ENCODE measurements around the gene RUSC2. TPM values are rescaled to one million over a fixed set of nuclear protein-coding genes. Genes with fewer than 3 reads are reported as not detected.
"Not testable (repeated sequence)": the region's sequence is repeated elsewhere in the genome, so short reads cannot be mapped to it uniquely, and the experiment has no call there.

Gene RUSC2, protein sequence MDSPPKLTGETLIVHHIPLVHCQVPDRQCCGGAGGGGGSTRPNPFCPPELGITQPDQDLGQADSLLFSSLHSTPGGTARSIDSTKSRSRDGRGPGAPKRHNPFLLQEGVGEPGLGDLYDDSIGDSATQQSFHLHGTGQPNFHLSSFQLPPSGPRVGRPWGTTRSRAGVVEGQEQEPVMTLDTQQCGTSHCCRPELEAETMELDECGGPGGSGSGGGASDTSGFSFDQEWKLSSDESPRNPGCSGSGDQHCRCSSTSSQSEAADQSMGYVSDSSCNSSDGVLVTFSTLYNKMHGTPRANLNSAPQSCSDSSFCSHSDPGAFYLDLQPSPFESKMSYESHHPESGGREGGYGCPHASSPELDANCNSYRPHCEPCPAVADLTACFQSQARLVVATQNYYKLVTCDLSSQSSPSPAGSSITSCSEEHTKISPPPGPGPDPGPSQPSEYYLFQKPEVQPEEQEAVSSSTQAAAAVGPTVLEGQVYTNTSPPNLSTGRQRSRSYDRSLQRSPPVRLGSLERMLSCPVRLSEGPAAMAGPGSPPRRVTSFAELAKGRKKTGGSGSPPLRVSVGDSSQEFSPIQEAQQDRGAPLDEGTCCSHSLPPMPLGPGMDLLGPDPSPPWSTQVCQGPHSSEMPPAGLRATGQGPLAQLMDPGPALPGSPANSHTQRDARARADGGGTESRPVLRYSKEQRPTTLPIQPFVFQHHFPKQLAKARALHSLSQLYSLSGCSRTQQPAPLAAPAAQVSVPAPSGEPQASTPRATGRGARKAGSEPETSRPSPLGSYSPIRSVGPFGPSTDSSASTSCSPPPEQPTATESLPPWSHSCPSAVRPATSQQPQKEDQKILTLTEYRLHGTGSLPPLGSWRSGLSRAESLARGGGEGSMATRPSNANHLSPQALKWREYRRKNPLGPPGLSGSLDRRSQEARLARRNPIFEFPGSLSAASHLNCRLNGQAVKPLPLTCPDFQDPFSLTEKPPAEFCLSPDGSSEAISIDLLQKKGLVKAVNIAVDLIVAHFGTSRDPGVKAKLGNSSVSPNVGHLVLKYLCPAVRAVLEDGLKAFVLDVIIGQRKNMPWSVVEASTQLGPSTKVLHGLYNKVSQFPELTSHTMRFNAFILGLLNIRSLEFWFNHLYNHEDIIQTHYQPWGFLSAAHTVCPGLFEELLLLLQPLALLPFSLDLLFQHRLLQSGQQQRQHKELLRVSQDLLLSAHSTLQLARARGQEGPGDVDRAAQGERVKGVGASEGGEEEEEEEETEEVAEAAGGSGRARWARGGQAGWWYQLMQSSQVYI (N-terminal part only)
- polyA plus RNA-seq (ENCODE audit: low read depth in 6 of 6): not detected

DNA sequence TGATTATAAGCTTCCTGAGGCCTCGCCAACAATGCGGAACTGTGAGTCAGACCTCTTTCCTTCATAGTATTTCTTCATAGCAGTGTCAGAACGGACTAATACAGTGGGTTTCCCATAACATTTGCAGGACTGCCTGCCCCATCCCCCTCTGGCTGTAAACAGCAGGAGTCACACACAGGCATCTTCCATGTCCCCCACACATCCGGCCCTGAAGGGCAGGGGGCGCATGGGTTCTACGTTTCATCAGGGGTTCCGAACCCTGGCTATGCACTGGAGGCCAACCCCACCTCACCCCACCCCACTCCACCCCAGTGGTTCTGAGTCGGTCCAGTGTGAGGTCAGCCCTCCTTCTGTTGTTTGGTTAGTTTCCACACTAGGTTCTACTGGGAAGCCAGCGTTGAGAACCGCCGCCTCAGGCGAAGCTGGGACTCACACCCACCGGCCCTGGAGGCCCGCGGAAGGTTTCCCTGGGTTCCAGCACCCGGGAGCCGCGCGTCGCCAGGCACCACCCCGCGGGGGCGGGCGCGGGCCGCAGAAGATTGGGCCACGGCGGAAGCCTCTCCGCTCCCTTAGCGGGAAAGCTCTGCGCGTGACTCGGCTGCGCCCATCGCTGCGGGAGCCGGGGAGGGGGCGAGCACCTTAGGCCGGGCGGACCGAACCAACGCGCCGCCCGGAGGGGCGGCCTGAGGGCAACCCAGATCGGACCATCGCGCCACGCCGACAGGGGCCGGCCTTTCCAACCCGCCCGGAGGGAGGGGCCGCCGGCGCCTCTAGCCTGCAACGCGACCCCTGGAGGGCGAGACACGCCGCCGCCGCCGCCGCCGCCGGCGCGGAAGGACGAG, at the start of gene RUSC2:
RUSC2 (plus strand) TSS at position 799 of the 842 bp plus-strand sequence. CDS start 56,411 bp downstream, outside the sequence.
- Mint-ChIP-seq H3K27ac (peak within 1 kb of the TSS in 2 of 6 donors; percentile 70 to 75), H3K27me3 (peaks cover 19 to 49% (median 27%) of the 10 kb centered on the region in 3 donors), H3K36me3 (no peaks in the 10 kb centered on the region), H3K4me3 (peak within 1 kb of the TSS; percentile 61 to 91 (median 86)), H3K4me1 (peaks cover 10 to 17% (median 12%) of the 10 kb centered on the region in 3 donors), H3K9me3 (peaks cover 0 to 4% (median 0%) of the 10 kb centered on the region in 7 donors)
- ATAC-seq (ENCODE audit: low read depth in 2 of 2) (peak; percentile 72 to 73), DNase-seq (peak; percentile 36)

DNA sequence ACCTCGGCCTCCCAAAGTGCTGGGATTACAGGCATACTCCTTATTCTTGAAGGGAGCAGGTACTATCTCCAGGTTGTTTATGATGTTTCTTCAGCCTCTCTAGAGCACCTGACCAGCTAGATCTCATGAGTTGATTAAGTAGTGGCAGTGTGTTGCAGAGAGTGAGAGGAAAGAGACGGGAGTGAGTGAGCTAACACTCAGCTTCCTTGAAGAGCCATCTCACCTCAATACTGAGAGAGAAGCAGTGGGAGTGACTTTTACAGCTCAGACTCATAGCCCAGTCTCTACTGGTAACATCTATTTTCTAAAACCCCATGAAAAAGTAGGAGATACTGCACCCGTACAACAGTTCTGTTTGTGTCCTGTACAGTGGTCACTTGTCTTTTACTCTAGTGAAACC, 43.9 kb upstream of the RUSC2 start:
- Mint-ChIP-seq H3K36me3 (no peaks in the 10 kb centered on the region), H3K9me3 (no peaks in the 10 kb centered on the region), H3K27me3 (peaks cover 17 to 46% (median 34%) of the 10 kb centered on the region in 3 donors), H3K4me3 (no peak overlapping the region), H3K27ac (no peak overlapping the region), H3K4me1 (no peaks in the 10 kb centered on the region)
- ATAC-seq (ENCODE audit: low read depth in 2 of 2): no peak
- DNase-seq: no peak

DNA sequence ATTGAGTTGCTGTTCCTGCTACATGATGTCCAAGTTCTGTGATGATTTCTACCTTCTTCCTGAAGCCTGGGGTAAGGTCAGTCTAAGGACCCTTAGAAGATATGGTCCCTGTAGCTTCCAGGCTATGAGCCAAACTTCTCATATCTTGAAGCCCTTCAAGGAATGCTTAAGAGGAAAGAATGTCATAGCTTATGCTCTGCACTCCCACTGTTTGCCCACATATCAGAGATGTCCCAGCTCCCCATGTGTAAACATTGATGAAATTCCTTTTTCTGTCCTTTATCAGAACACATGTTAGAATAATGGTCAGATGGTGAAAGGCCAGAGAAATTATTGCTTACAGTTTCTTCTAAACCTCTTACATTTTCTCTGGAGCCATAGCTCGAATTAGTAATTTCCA, 41.4 kb upstream of the RUSC2 start:
- peaks cover 5 to 13% (median 7%) of the 10 kb centered on the region in 7 donors for H3K9me3 Mint-ChIP-seq
- ATAC-seq (ENCODE audit: low read depth in 2 of 2) (no peak), DNase-seq (no peak)
- H3K4me3 Mint-ChIP-seq: no peak overlapping the region
- no peak overlapping the region for H3K27ac Mint-ChIP-seq
- H3K27me3 Mint-ChIP-seq: peaks cover 35 to 63% (median 40%) of the 10 kb centered on the region in 3 donors
- H3K4me1 Mint-ChIP-seq: no peaks in the 10 kb centered on the region
- H3K36me3 Mint-ChIP-seq: peaks cover 0 to 15% of the 10 kb centered on the region in 2 donors

DNA sequence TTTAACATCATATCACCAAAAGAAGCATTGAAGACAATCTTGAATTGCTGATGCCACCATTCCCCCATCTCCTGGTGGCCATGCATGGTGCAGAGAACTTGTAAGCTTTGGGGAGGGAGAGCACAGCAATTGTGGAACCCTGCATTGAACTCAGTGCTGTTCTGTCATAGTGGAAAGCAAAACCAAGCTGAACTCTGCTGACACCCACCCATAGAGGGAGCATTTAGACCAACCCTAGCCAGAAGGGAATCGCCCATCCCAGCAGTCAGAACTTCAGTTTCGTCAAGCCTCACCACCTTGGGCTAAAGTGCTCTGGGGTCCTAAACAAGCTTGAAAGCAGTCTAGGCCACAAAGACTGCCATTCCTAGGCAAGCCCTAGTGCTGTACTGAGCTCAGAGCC, 37.4 kb upstream of the RUSC2 start:
- Mint-ChIP-seq H3K4me3 (no peak overlapping the region), H3K36me3 (peaks cover 0 to 15% of the 10 kb centered on the region in 2 donors), H3K27ac (no peak overlapping the region), H3K9me3 (peaks cover 10 to 29% (median 20%) of the 10 kb centered on the region in 7 donors), H3K27me3 (peaks cover 37 to 47% (median 41%) of the 10 kb centered on the region in 3 donors), H3K4me1 (no peaks in the 10 kb centered on the region)
- DNase-seq: no peak
- ATAC-seq (ENCODE audit: low read depth in 2 of 2): no peak

DNA sequence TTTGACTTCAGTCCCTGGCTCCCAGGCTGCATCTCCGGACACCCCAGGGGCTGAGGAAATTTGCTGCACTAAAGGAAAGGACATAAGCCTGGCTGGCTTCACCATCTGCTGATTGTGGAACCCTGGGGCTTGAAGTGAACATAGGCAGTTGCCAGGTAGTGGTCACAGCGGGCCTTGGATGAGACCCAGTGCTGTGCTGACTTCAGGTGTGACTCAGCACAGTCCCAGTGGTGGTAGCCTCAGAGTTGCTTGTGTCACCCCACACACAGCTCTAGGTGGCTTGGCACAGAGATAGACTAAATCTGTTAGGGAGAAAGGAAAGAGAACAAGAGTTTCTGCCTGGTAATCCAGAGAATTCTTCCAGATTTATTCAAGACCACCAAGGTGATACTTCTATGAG, 36.1 kb upstream of the RUSC2 start:
- peaks cover 0 to 15% of the 10 kb centered on the region in 2 donors for H3K36me3 Mint-ChIP-seq
- H3K9me3 Mint-ChIP-seq: peaks cover 10 to 29% (median 20%) of the 10 kb centered on the region in 7 donors
- DNase-seq: no peak
- no peaks in the 10 kb centered on the region for H3K4me1 Mint-ChIP-seq
- no peak for ATAC-seq (ENCODE audit: low read depth in 2 of 2)
- H3K27me3 Mint-ChIP-seq: peaks cover 35 to 45% (median 44%) of the 10 kb centered on the region in 3 donors
- H3K27ac Mint-ChIP-seq: no peak overlapping the region
- H3K4me3 Mint-ChIP-seq: no peak overlapping the region

DNA sequence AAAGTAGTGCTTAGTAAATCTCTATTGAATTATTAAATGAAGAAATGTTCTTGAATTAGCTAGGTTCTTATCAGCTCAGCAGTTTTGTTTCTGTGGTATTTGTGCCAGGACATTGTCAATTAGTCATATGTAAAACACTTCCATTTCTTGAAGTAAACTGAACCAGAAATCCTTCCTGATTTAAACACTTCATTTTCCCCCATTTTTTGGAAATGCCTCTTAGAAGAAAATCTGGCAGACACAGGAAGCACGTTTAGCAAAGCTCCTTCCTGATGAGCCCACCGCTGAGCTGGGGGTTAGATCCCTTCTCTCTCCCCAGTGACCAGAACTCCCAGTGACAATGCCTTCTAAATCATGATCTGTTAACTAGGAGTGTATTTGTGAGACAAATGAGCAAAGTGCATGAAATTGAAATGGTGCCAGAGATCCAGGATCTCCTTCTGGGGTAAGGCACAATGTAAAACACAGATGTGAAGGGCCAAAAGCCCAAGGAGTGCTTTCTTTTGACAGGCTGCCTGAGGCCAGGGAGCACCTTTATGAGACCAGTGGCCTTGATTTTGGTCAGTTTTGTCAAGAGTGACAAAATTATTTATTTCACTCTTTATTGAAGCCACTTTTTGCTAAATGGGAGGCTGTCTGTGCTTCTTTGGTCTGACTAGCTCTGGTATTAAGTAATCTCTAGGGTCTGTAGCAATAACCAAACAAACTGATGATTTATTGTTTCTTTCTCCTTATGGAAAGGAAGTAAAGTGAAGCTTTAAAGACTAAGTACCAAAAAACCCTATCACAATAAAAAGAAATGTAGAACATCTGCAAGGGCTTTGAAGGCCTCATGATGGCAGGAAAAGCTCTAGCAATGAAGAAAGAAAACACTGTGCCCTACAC, 25.5 kb upstream of the RUSC2 start:
- no peak for DNase-seq
- peaks cover 10 to 40% (median 31%) of the 10 kb centered on the region in 7 donors for H3K9me3 Mint-ChIP-seq
- H3K4me1 Mint-ChIP-seq: no peaks in the 10 kb centered on the region
- peaks cover 26 to 54% (median 40%) of the 10 kb centered on the region in 3 donors for H3K27me3 Mint-ChIP-seq
- H3K36me3 Mint-ChIP-seq: peaks cover 4 to 21% of the 10 kb centered on the region in 2 donors
- no peak for ATAC-seq (ENCODE audit: low read depth in 2 of 2)
- no peak overlapping the region for H3K4me3 Mint-ChIP-seq
- H3K27ac Mint-ChIP-seq: no peak overlapping the region

DNA sequence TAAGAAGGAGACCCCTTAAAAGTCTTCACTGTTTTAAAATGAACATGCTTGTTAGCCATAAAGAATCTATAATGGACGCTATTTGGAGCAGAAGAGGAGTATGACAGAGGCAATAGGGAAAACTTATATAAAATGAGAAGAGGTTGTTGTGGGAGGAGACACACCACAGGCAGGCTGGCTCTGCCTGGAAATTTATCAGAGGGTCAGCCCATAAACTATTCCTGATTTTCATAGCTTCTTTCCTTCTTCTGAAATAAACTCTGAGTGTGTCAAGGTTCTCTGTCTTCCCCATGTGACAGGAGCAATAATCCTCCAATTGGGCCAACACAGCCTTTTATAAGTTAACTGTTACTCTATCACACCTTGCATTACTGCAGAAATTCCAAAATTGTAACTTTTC, 19.6 kb upstream of the RUSC2 start:
- no peak for ATAC-seq (ENCODE audit: low read depth in 2 of 2)
- no peak overlapping the region for H3K27ac Mint-ChIP-seq
- H3K27me3 Mint-ChIP-seq: peaks cover 20 to 25% (median 21%) of the 10 kb centered on the region in 3 donors
- H3K4me1 Mint-ChIP-seq: no peaks in the 10 kb centered on the region
- no peak for DNase-seq
- no peak overlapping the region for H3K4me3 Mint-ChIP-seq
- H3K9me3 Mint-ChIP-seq: no peaks in the 10 kb centered on the region
- no peaks in the 10 kb centered on the region for H3K36me3 Mint-ChIP-seq

DNA sequence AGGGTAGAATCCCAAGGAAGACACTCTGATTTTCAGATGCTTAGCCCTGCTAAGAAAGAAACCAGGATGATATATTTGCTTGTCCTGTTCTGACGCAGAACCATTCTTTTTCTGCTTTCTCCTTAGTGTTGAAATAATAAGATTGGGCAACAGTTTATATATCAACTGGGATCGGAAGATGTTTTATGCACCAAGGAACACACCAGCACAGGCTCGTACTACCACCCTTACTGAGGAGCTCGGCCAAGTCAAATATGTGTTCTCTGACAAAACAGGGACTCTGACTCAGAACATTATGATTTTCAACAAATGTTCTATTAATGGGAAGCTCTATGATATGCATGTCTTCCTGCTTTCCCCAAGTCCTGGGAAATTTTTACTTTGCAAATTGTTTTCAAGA, 19.0 kb upstream of the RUSC2 start:
- H3K36me3 Mint-ChIP-seq: no peaks in the 10 kb centered on the region
- no peak for DNase-seq
- no peaks in the 10 kb centered on the region for H3K9me3 Mint-ChIP-seq
- H3K27me3 Mint-ChIP-seq: peaks cover 18 to 28% (median 26%) of the 10 kb centered on the region in 3 donors
- no peaks in the 10 kb centered on the region for H3K4me1 Mint-ChIP-seq
- no peak overlapping the region for H3K27ac Mint-ChIP-seq
- no peak overlapping the region for H3K4me3 Mint-ChIP-seq
- ATAC-seq (ENCODE audit: low read depth in 2 of 2): no peak

DNA sequence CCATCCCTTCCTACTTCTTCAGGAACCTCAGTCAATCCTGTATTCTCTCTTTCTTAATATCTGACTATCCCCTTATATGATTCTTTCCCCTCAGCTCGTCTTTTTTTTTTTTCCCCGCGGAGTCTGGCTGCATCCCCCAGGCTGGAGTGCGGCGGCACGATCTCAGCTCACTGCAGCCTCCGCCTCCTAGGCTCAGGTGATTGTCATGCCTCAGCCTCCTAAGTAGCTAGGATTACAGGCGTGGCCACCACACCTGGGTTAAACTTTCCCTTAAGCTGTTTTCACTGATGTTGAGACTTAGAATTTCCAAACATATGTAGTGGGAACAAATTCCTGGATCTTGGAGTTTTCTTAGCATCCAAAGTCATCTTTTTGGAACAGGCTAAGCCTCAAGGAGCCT, 13.3 kb upstream of the RUSC2 start:
- Mint-ChIP-seq H3K36me3 (no peaks in the 10 kb centered on the region), H3K27me3 (peaks cover 21 to 33% (median 23%) of the 10 kb centered on the region in 3 donors), H3K4me3 (no peak overlapping the region), H3K4me1 (no peaks in the 10 kb centered on the region), H3K9me3 (no peaks in the 10 kb centered on the region), H3K27ac (peak overlapping the region in 1 of 6 donors; percentile 87)
- no peak for DNase-seq
- ATAC-seq (ENCODE audit: low read depth in 2 of 2): no peak

DNA sequence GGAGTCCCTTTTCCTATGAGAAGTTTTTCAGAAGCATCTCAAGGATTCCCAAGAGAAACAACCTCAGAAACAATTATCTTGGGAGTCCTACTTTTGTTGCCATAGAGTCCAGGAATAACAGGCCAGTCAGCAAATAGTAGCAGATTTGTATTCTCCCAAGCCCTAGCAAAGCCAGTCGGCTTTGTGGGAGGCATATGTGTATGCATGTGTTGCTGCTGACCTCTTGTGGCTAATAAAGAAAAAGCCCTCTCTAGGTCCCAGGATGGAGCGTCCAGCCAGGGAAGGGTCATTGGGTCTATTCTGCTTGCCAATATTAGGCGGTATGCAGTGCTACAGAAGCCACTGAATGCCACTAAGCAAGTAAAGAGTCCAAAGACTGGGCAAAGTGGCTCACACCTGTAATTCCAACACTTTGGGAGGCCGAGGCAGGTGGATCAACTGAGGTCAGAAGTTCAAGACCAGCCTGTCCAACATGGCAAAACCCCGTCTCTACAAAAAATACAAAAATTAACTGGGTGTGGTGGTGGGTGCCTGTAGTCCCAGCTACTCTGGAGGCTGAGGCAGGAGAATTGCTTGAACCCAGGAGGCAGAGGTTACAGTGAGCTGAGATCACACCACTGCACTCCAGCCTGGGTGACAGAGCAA, 12.6 kb upstream of the RUSC2 start:
- H3K4me1 Mint-ChIP-seq, H3K4me3 Mint-ChIP-seq, H3K27ac Mint-ChIP-seq, H3K36me3 Mint-ChIP-seq, H3K9me3 Mint-ChIP-seq: not testable (repeated sequence)
- DNase-seq (peak; percentile 38), ATAC-seq (ENCODE audit: low read depth in 2 of 2) (peak; percentile 67 to 76)
- peaks cover 21 to 33% (median 23%) of the 10 kb centered on the region in 3 donors for H3K27me3 Mint-ChIP-seq

DNA sequence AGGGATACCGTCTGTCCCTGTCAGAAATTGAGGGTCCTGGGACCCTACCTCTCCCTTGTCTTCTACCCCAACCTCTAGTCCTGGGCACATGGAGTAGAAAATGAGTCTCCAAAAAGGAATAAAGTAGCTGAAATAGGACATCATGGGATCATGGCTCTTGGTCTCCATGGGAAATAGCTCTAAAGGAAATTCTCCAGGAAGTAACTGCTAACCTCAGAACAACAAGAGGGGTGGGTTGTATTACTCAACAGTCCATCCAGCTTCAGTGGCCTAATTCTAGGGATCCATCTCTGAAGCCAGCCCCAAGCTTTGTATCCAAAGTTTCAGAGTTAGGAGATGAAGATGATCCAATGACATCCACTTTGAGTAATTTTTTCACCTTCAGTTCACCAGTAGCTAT, 11.0 kb upstream of the RUSC2 start:
- ATAC-seq (ENCODE audit: low read depth in 2 of 2): no peak
- Mint-ChIP-seq H3K4me1 (no peaks in the 10 kb centered on the region), H3K4me3 (no peak overlapping the region), H3K27me3 (peaks cover 17 to 33% (median 23%) of the 10 kb centered on the region in 3 donors), H3K9me3 (no peaks in the 10 kb centered on the region), H3K36me3 (no peaks in the 10 kb centered on the region), H3K27ac (no peak overlapping the region)
- no peak for DNase-seq

Measured in naive B cell (primary cell).